LNCaP clone FGC (cell line): Measurements from ENCODE around the gene CD40.

ENCODE experiments used
- DNase-seq: peaks from one replicate; pipeline ENCODE4 v3.0.0-alpha.2; 2011; ENCODE audit warnings: low read depth
- H3K4me3 ChIP-seq: 2 replicates; pipeline ENCODE4 v1.5.1; 2011; ENCODE audit warnings: mild to moderate bottlenecking, low read depth, low read length, control low read depth
- CTCF ChIP-seq: IDR thresholded peaks from 2 replicates; pipeline ENCODE4 v1.5.1; 2012; ENCODE audit warnings: mild to moderate bottlenecking; ENCODE audit not compliant: control insufficient read depth, insufficient read depth; ENCODE audit errors: extremely low read depth

CD40 gene

GRCh38 chr20:46121184-46121930 lies 3.2 kb downstream of the CD40 start:
- no peak overlapping the region for H3K4me3 ChIP-seq
- no peak for TF ChIP-seq CTCF
- no peak for DNase-seq

- no peak overlapping the region for H3K4me3 ChIP-seq
- TF ChIP-seq CTCF: no peak
These were observed 4.0 kb downstream of the CD40 start for GRCh38 chr20:46122071-46122470.

DNA sequence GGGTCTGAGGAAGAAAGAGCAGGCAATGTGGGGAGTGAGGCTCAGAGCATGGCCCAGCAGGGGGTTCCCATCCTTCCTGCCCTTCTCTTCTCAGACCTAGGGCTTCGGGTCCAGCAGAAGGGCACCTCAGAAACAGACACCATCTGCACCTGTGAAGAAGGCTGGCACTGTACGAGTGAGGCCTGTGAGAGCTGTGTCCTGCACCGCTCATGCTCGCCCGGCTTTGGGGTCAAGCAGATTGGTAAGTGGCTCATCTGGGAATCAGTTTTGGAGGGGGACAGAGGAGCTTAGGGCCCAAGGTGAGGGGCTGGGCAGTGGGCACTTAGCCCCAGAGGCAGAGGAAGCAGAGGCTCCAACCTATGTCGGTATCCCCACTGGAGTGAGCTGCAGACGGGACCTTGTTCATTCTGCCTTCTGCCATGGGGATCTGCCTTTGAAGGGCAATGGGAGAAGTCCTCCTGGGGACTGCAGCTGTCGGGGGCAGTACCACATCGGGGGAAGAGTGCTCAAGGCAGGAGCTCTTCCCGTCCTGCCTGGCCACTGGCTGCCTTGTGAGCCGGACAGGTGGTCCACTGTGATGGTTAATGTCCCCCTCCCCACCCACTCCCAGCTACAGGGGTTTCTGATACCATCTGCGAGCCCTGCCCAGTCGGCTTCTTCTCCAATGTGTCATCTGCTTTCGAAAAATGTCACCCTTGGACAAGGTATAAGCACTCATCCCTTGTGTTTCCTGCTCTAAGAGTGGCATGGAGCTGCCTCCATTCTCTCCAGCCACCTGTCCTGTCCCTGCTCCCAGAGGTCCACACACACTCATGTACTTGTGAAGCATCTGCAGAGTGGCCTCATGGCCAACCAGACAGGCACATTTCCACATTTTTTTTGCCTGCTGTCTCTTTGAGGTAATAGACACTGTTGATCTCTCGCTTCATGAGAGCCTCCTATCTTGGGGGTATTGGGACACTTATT lies 4.7 kb downstream of the CD40 start:
- no peak overlapping the region for H3K4me3 ChIP-seq
- no peak for DNase-seq
- no peak for TF ChIP-seq CTCF

More at GRCh38 chr20:46122071-46122470, 4.0 kb downstream of the CD40 start:
- no peak for DNase-seq

DNA sequence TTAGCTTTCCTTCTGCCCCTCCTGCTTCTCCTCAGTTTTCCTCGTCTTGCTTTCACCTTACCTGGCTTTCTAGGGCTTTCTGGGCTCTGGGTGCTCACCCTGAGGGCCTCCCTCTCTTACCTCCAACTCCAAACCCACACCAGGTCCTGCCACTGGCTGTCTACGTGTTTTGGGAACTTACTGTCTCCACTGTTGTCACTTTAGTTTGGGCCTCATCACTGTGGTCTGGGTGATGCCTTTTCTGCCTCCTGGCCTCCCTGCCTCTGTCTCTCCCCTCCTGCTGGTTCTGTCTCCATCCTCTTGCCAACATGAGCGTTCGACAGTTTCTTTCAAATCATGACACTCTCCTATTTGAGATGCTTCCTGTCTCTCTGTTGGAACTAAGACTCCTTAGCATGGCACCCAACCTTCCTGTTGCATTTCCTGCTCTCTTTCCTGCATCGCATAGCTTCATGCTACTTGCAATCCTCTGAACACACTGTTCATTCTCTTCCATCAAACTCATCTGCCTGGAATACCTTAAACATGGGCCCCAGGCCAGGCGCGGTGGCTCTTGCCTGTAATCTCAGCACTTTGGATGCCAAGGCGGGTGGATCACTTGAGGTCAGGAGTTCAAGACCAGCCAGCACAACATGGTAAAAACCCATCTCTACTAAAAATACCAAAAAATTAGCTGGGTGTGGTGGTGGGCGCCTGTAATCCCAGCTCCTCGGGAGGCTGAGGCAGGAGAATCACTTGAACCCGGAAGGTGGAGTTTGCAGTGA lies 5.5 kb downstream of the CD40 start:
- no peak for TF ChIP-seq CTCF
- DNase-seq: no peak
- H3K4me3 ChIP-seq: no peak overlapping the region

- no peak overlapping the region for H3K4me3 ChIP-seq
- DNase-seq: no peak
- no peak for TF ChIP-seq CTCF
These were observed 8.4 kb downstream of the CD40 start for GRCh38 chr20:46126440-46127056.

GRCh38 chr20:46127396-46128010 lies 9.4 kb downstream of the CD40 start:
- no peak overlapping the region for H3K4me3 ChIP-seq
- no peak for DNase-seq
- no peak for TF ChIP-seq CTCF
